H1 (cell line): ENCODE results near the gene SMG7. TPM values are rescaled to one million over a fixed set of nuclear protein-coding genes. Genes with fewer than 3 reads are reported as not detected.

Experiments used
- CTCF ChIA-PET: fragments of 300-600 bp; sonication (Branson Sonifier 250); formaldehyde crosslinking; loops from one replicate; lab custom pipeline; 2021; ENCODE audit not compliant: partially characterized antibody; lab: Charles Lee
- POLR2A ChIA-PET: fragments of 300-600 bp; sonication (Branson Sonifier 250); formaldehyde crosslinking; loops from one replicate; lab custom pipeline; 2021; ENCODE audit warnings: inconsistent platforms; ENCODE audit not compliant: partially characterized antibody; lab: Charles Lee
- DNase-seq, 2 experiments: peaks; one replicate each; pipeline versions ENCODE4 v3.0.0 to v3.0.0-alpha.2; 2010 to 2022; ENCODE audit warnings: low spot score in 2 of 2, low read depth in 1 of 2, mixed read lengths in 1 of 2
- FAIRE-seq: peaks from 2 replicates; lab custom pipeline; 2011; peaks lifted over from hg19 to GRCh38; lab: Jason Lieb, UNC
- H2AFZ ChIP-seq: 2 replicates; pipeline ENCODE4 v1.8.1; 2012; ENCODE audit warnings: low read length, inconsistent platforms
- H2AK5ac ChIP-seq: 2 replicates; pipeline ENCODE4 v1.6.1; 2013; ENCODE audit warnings: low read depth, low read length
- H2BK120ac ChIP-seq: replicated peaks from 2 replicates; pipeline ENCODE3; 2013; ENCODE audit warnings: low read depth, low read length, inconsistent platforms
- H2BK12ac ChIP-seq: 2 replicates; pipeline ENCODE4 v1.6.1; 2013; ENCODE audit warnings: low read depth, low read length
- H2BK15ac ChIP-seq: 2 replicates; pipeline ENCODE4 v1.6.1; 2013; ENCODE audit warnings: low read length
- H2BK20ac ChIP-seq: 2 replicates; pipeline ENCODE4 v1.6.1; 2013; ENCODE audit warnings: low read length
- H2BK5ac ChIP-seq: 2 replicates; pipeline ENCODE4 v1.6.1; 2013; ENCODE audit warnings: low read depth, low read length
- H3K14ac ChIP-seq: 2 replicates; pipeline ENCODE4 v1.6.1; 2013; ENCODE audit warnings: inconsistent platforms; ENCODE audit not compliant: insufficient read length
- H3K18ac ChIP-seq: 2 replicates; pipeline ENCODE4 v1.6.1; 2013; ENCODE audit warnings: low read length; ENCODE audit errors: extremely low read depth
- H3K23ac ChIP-seq: 2 replicates; pipeline ENCODE4 v1.6.1; 2013; ENCODE audit warnings: inconsistent platforms; ENCODE audit not compliant: insufficient read length
- H3K23me2 ChIP-seq: 2 replicates; pipeline ENCODE4 v1.6.1; 2013; ENCODE audit warnings: low read depth, low read length
- H3K27ac ChIP-seq: 2 replicates; pipeline ENCODE4 v1.6.1; 2011; ENCODE audit warnings: low read depth, low read length, inconsistent platforms
- H3K27me3 ChIP-seq, 4 experiments: replicated peaks in 1 of 4; 1 replicate in 1 of 4; 2 replicates in 3 of 4; pipeline versions ENCODE4 v1.6.1 to v1.8.1; 2011 to 2013; ENCODE audit warnings: low read length in 3 of 4, mild to moderate bottlenecking in 3 of 4, inconsistent platforms in 2 of 4, mixed read lengths in 2 of 4, moderate library complexity in 1 of 4; ENCODE audit not compliant: control insufficient read depth in 3 of 4, insufficient read depth in 3 of 4; ENCODE audit errors: extremely low read depth in 1 of 4
- H3K36me3 ChIP-seq, 4 experiments: 2 replicates each; pipeline versions ENCODE4 v1.6.1 to v1.8.1; 2011 to 2013; ENCODE audit warnings: mild to moderate bottlenecking in 4 of 4, low read length in 3 of 4, moderate library complexity in 2 of 4, control low read depth in 1 of 4, inconsistent platforms in 1 of 4; ENCODE audit not compliant: insufficient read depth in 4 of 4, control insufficient read depth in 2 of 4
- H3K4ac ChIP-seq: replicated peaks from 2 replicates; pipeline ENCODE3; 2013; ENCODE audit warnings: low read length, low read depth, mixed read lengths, inconsistent platforms; ENCODE audit not compliant: insufficient read length
- H3K4me1 ChIP-seq, 4 experiments: replicated peaks in 1 of 4; 1 replicate in 1 of 4; 2 replicates in 3 of 4; pipeline versions ENCODE4 v1.6.1 to v1.8.1; 2011 to 2013; ENCODE audit warnings: low read length in 3 of 4, inconsistent platforms in 2 of 4, mixed read lengths in 1 of 4; ENCODE audit not compliant: insufficient read depth in 4 of 4, control insufficient read depth in 3 of 4
- H3K4me2 ChIP-seq, 2 experiments: 2 replicates each; pipeline versions ENCODE4 v1.6.1 to v1.8.1; 2011 to 2013; ENCODE audit warnings: low read depth in 2 of 2, low read length in 2 of 2, control low read depth in 1 of 2, inconsistent platforms in 1 of 2, mild to moderate bottlenecking in 1 of 2; ENCODE audit not compliant: insufficient read depth in 1 of 2
- H3K4me3 ChIP-seq, 4 experiments: fragments of 200-600, 300-600 bp in 1 of 4; sonication (generic), shearing (Covaris generic), sonication (Bioruptor Twin) in 1 of 4; 2 replicates each; pipeline versions ENCODE4 v1.5.1 to v1.8.1; 2011 to 2016; ENCODE audit warnings: low read length in 4 of 4, low read depth in 3 of 4, control low read depth in 2 of 4, inconsistent platforms in 2 of 4, mild to moderate bottlenecking in 2 of 4, mixed read lengths in 1 of 4, moderate library complexity in 1 of 4; ENCODE audit not compliant: insufficient read depth in 2 of 4; ENCODE audit errors: extremely low read depth in 1 of 4
- H3K56ac ChIP-seq: replicated peaks from 2 replicates; pipeline ENCODE3; 2013; ENCODE audit warnings: low read depth, mild to moderate bottlenecking, mixed read lengths, low read length, inconsistent platforms; ENCODE audit not compliant: insufficient read length
- H3K79me1 ChIP-seq: 2 replicates; pipeline ENCODE4 v1.6.1; 2013; ENCODE audit warnings: low read depth, low read length, control low read depth
- H3K79me2 ChIP-seq, 2 experiments: 2 replicates each; pipeline versions ENCODE4 v1.6.1 to v1.8.1; 2012 to 2013; ENCODE audit warnings: low read length in 2 of 2, mild to moderate bottlenecking in 2 of 2, inconsistent platforms in 1 of 2; ENCODE audit not compliant: insufficient read depth in 2 of 2, control insufficient read depth in 1 of 2
- H3K9ac ChIP-seq, 4 experiments: replicated peaks in 1 of 4; 1 replicate in 1 of 4; 2 replicates in 3 of 4; pipeline versions ENCODE4 v1.6.1 to v1.8.1; 2011 to 2013; ENCODE audit warnings: low read depth in 3 of 4, low read length in 3 of 4, control low read depth in 2 of 4, mild to moderate bottlenecking in 2 of 4, moderate library complexity in 2 of 4, inconsistent platforms in 1 of 4; ENCODE audit errors: extremely low read depth in 1 of 4
- H3K9me3 ChIP-seq, 2 experiments: 2 replicates each; pipeline versions ENCODE4 v1.6.1 to v1.8.1; 2012 to 2013; ENCODE audit warnings: mild to moderate bottlenecking in 2 of 2, moderate library complexity in 2 of 2, control low read depth in 1 of 2, inconsistent platforms in 1 of 2, low read depth in 1 of 2, low read length in 1 of 2, mixed read lengths in 1 of 2; ENCODE audit not compliant: insufficient read depth in 2 of 2
- H4K20me1 ChIP-seq, 2 experiments: replicated peaks in 1 of 2; 2 replicates each; pipeline versions ENCODE3 to v1.8.1; 2011 to 2013; ENCODE audit warnings: inconsistent platforms in 2 of 2, low read length in 2 of 2, mild to moderate bottlenecking in 1 of 2; ENCODE audit not compliant: insufficient read depth in 2 of 2, control insufficient read depth in 1 of 2
- H4K5ac ChIP-seq: 2 replicates; pipeline ENCODE4 v1.6.1; 2013; ENCODE audit warnings: low read length, low read depth, mixed read lengths, inconsistent platforms; ENCODE audit not compliant: insufficient read length
- H4K8ac ChIP-seq: 2 replicates; pipeline ENCODE4 v1.8.0; 2013; ENCODE audit warnings: mild to moderate bottlenecking, moderate library complexity, low read length, inconsistent platforms; ENCODE audit not compliant: insufficient read depth; ENCODE audit errors: extremely low read depth
- H4K91ac ChIP-seq: replicated peaks from 2 replicates; pipeline ENCODE3; 2013; ENCODE audit warnings: low read length, mixed read lengths, inconsistent platforms; ENCODE audit not compliant: insufficient read length
- ATF3 ChIP-seq: IDR thresholded peaks from 2 replicates; pipeline ENCODE4 v1.6.1; 2011; ENCODE audit warnings: low read depth, mild to moderate bottlenecking, low read length; ENCODE audit not compliant: insufficient read depth
- FOSL1 ChIP-seq: IDR thresholded peaks from 2 replicates; pipeline ENCODE4 v1.6.1; 2011; ENCODE audit warnings: mild to moderate bottlenecking, low read depth, low read length, moderate library complexity; ENCODE audit not compliant: insufficient read depth
- MAFK ChIP-seq: IDR thresholded peaks from 2 replicates; pipeline ENCODE4 v1.6.1; 2012; ENCODE audit warnings: low read depth, mild to moderate bottlenecking, improper control_type of control experiment, low read length
- NRF1 ChIP-seq: IDR thresholded peaks from 2 replicates; pipeline ENCODE4 v1.6.1; 2011; ENCODE audit warnings: mild to moderate bottlenecking, low read depth, low read length, improper control_type of control experiment
- POLR2A ChIP-seq, 2 experiments: IDR thresholded peaks; 1 replicate in 1 of 2; 2 replicates in 1 of 2; pipeline ENCODE4 v1.6.1; 2011; ENCODE audit warnings: low read depth in 2 of 2, low read length in 2 of 2, mild to moderate bottlenecking in 2 of 2; ENCODE audit errors: control extremely low read depth in 1 of 2
- POLR2AphosphoS5 ChIP-seq: IDR thresholded peaks from 2 replicates; pipeline ENCODE4 v1.6.1; 2011; ENCODE audit warnings: low read depth, low read length
- RAD21 ChIP-seq, 2 experiments: IDR thresholded peaks in 1 of 2; conservative IDR thresholded peaks in 1 of 2; 2 replicates each; pipeline ENCODE4 v1.6.1; 2011; ENCODE audit warnings: low read depth in 2 of 2, low read length in 2 of 2, improper control_type of control experiment in 1 of 2, inconsistent platforms in 1 of 2, mild to moderate bottlenecking in 1 of 2, moderate library complexity in 1 of 2
- ZNF274 ChIP-seq: IDR thresholded peaks from 2 replicates; pipeline ENCODE4 v1.7.0; 2012; ENCODE audit warnings: low read length, borderline replicate concordance; ENCODE audit errors: extremely low read depth
- WGBS, 2 experiments: shearing (Covaris generic) in 1 of 2; methylation state at CpG; one replicate each; pipeline versions ENCODE4 v1.1.6 to v1.1.7; 2013 to 2015; ENCODE audit warnings: low lambda C conversion rate in 2 of 2, mixed read lengths in 2 of 2, inconsistent platforms in 1 of 2, low coverage in 1 of 2, missing lambda C conversion rate in 1 of 2; ENCODE audit not compliant: insufficient replicate concordance in 2 of 2, insufficient coverage in 1 of 2, insufficient read length in 1 of 2; ENCODE audit errors: extremely low coverage in 1 of 2, missing lambda C conversion rate in 1 of 2; 5-methylcytosine and 5-hydroxymethylcytosine counted together
- polyA plus RNA-seq, 7 experiments: library from polyadenylated mRNA; depleted of rRNA in 3 of 7; stranded (reverse) in 5 of 7; unstranded in 2 of 7; fragments of >200 nt in 5 of 7; fragments of 200-250 nt in 2 of 7; gene quantifications; 1 replicate in 5 of 7; 2 replicates in 1 of 7; 4 replicates in 1 of 7; pipeline versions ENCODE4 v1.2.1 to v1.2.3, GENCODE V29; 2011 to 2013; ENCODE audit warnings: missing spikeins in 2 of 7, mixed read lengths in 2 of 7
- total RNA-seq: library from RNA; stranded (reverse); fragmentation: NEBNext Ultra II Directional; extraction: Animal tissue kit (Norgen Biotek cat#: 25700); gene quantifications from 2 replicates; pipeline ENCODE4 v1.2.1, GENCODE V29; 2021

The SMG7 gene
- total and polyA plus RNA-seq, 2 of the 8 experiments (the other 6 are each of a cell fraction or from before 2014, with no cell fraction given), result 39.3 to 65.6 TPM

DNA sequence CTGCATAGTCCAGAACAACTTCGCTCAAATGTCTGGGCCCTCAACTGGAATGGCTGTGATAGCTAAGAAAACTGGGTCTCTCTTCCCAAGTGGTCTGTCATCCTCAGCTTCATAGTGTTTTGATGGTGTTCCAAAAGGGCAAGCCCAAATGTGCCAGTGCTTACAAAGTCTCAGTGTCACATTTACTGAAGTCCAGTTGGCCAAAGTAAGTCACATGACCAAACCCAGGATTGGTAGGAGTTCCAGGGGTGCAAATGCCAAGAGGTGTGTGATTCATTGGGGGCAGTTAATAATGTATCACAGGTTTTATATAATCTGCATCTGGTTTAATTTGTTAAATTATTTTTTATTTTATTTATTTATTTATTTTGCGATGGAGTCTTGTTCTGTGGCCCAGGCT, 24.9 kb downstream of the SMG7 start:
- POLR2A ChIA-PET, result interaction anchor here (1.2 to 2.5 kb wide), 2 partner anchors 11 to 24 kb away, joined by 4 to 7 read pairs; no protein-coding TSS in a partner anchor
- WGBS, 2 experiments, result 93% methylated on average over 2 of the region's 2 CpGs; no CpG with 5 or more reads in 1 of the 2 experiments

More for the DNA sequence above, 24.9 kb downstream of the SMG7 start:
- DNase-seq (no peak), FAIRE-seq (no peak)
- Histone ChIP-seq H3K36me3 (no peaks in the 10 kb centered on the region), H4K8ac (no peak overlapping the region), H3K4me2 (no peak overlapping the region), H3K14ac (no peak overlapping the region), H3K27ac (no peak overlapping the region), H3K56ac (no peak overlapping the region), H3K18ac (no peak overlapping the region), H3K23me2 (no peaks in the 10 kb centered on the region), H2BK20ac (no peak overlapping the region), H3K4ac (no peak overlapping the region), H2AK5ac (no peak overlapping the region), H4K91ac (no peak overlapping the region), H4K20me1 (peaks cover 7 to 10% of the 10 kb centered on the region in 2 experiments), H3K9ac (no peak overlapping the region), H3K9me3 (no peaks in the 10 kb centered on the region), H4K5ac (no peak overlapping the region), H2BK12ac (no peak overlapping the region), H3K4me1 (peaks cover 0 to 8% (median 3%) of the 10 kb centered on the region in 4 experiments; a peak in 6 of 7 replicates), H2BK120ac (no peak overlapping the region), H2BK15ac (no peak overlapping the region), H3K27me3 (no peaks in the 10 kb centered on the region), H3K79me1 (no peaks in the 10 kb centered on the region; the same call in 1 of the 2 replicates), H3K23ac (no peak overlapping the region), H2BK5ac (no peak overlapping the region), H3K4me3 (no peak overlapping the region), H3K79me2 (peaks cover 0 to 95% of the 10 kb centered on the region in 2 experiments; a peak in 3 of 4 replicates), H2AFZ (no peak overlapping the region)
- TF ChIP-seq RAD21 (IDR thresholded peaks at IDR 0.05 in 1 of 2, conservative IDR thresholded peaks at IDR 0.05 in 1 of 2; ENCODE audit: low read depth in 2 of 2, low read length in 2 of 2), result no peak
- TF ChIP-seq ZNF274, result no peak
- TF ChIP-seq FOSL1, result no peak
- TF ChIP-seq NRF1, result no peak
- no peak for TF ChIP-seq POLR2AphosphoS5
- TF ChIP-seq ATF3, result no peak
- TF ChIP-seq MAFK, result no peak
- TF ChIP-seq POLR2A (IDR thresholded peaks at IDR 0.05; ENCODE audit: control extremely low read depth in 1 of 2, low read depth in 2 of 2, low read length in 2 of 2), result no peak
- CTCF ChIA-PET, result no interaction called here
